ENCODE results near the gene TRAF7.

TRAF7 gene

GRCh38 chr16:2163211-2163881 lies 7.8 kb downstream of the TRAF7 start:
- Histone ChIP-seq H3K4me2 (ENCODE audit: low read depth, low read length, poor library complexity, severe bottlenecking) (no peak overlapping the region), H2AFZ (ENCODE audit: low read length) (no peak overlapping the region), H3K9ac (ENCODE audit: low read depth, low read length, poor library complexity, severe bottlenecking) (no peak overlapping the region), H3F3A (ENCODE audit: low read depth) (no peaks in the 10 kb centered on the region), H3K36me3 (ENCODE audit: insufficient read depth, low read length) (no peaks in the 10 kb centered on the region), H3K4me1 (ENCODE audit: insufficient read depth, low read length, poor library complexity, severe bottlenecking) (no peaks in the 10 kb centered on the region), H3K27me3 (ENCODE audit: insufficient read depth, low read length, poor library complexity, severe bottlenecking) (no peaks in the 10 kb centered on the region), H4K20me1 (ENCODE audit: insufficient read depth, low read length, poor library complexity, severe bottlenecking) (peaks cover 6% of the 10 kb centered on the region), H3K4me3 (ENCODE audit: low read length, poor library complexity, severe bottlenecking) (no peak overlapping the region), H3K9me2 (replicated peaks; ENCODE audit: low read depth, low read length) (no peaks in the 10 kb centered on the region), H3K9me3 (ENCODE audit: insufficient read depth, low read depth, low read length) (no peaks in the 10 kb centered on the region), H3K79me2 (ENCODE audit: insufficient read depth, low read length) (peaks cover 45% of the 10 kb centered on the region; the same call in 1 of the 2 replicates)
- TF ChIP-seq, protein P1, sequence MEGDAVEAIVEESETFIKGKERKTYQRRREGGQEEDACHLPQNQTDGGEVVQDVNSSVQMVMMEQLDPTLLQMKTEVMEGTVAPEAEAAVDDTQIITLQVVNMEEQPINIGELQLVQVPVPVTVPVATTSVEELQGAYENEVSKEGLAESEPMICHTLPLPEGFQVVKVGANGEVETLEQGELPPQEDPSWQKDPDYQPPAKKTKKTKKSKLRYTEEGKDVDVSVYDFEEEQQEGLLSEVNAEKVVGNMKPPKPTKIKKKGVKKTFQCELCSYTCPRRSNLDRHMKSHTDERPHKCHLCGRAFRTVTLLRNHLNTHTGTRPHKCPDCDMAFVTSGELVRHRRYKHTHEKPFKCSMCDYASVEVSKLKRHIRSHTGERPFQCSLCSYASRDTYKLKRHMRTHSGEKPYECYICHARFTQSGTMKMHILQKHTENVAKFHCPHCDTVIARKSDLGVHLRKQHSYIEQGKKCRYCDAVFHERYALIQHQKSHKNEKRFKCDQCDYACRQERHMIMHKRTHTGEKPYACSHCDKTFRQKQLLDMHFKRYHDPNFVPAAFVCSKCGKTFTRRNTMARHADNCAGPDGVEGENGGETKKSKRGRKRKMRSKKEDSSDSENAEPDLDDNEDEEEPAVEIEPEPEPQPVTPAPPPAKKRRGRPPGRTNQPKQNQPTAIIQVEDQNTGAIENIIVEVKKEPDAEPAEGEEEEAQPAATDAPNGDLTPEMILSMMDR (conservative IDR thresholded peaks at IDR 0.05; ENCODE audit: low read length): no peak
- no peak for TF ChIP-seq EZH2phosphoT487 (IDR thresholded peaks at IDR 0.05; ENCODE audit: borderline replicate concordance)

DNA sequence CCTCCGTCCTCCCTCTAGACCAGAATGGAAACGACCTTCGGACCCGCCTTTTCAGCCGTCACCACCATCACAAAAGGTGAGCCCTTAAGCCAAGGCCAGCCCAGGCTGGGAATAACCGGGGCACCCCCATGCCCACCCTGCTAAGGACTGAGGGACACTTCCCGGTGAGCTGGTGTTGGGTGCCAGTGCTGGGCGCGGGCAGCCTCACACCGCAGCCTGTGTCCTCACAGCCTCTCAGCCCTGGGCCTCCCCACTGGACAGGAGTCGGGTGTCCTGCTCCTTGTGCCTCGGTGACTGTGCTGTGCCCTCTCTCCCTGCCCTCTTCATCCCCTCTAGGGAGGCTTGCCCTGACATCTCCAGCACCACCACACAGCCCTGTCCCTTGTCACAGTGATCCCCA lies 10.3 kb downstream of the TRAF7 start:
- Histone ChIP-seq H3K9me2 (replicated peaks; ENCODE audit: low read depth, low read length) (no peaks in the 10 kb centered on the region), H3K4me1 (ENCODE audit: insufficient read depth, low read length, poor library complexity, severe bottlenecking) (no peaks in the 10 kb centered on the region), H3F3A (ENCODE audit: low read depth) (no peaks in the 10 kb centered on the region), H3K79me2 (ENCODE audit: insufficient read depth, low read length) (peaks cover 26% of the 10 kb centered on the region; the same call in 1 of the 2 replicates), H4K20me1 (ENCODE audit: insufficient read depth, low read length, poor library complexity, severe bottlenecking) (no peaks in the 10 kb centered on the region), H3K4me2 (ENCODE audit: low read depth, low read length, poor library complexity, severe bottlenecking) (no peak overlapping the region), H2AFZ (ENCODE audit: low read length) (no peak overlapping the region), H3K9me3 (ENCODE audit: insufficient read depth, low read depth, low read length) (no peaks in the 10 kb centered on the region), H3K36me3 (ENCODE audit: insufficient read depth, low read length) (no peaks in the 10 kb centered on the region), H3K27me3 (ENCODE audit: insufficient read depth, low read length, poor library complexity, severe bottlenecking) (no peaks in the 10 kb centered on the region), H3K9ac (ENCODE audit: low read depth, low read length, poor library complexity, severe bottlenecking) (no peak overlapping the region), H3K4me3 (ENCODE audit: low read length, poor library complexity, severe bottlenecking) (no peak overlapping the region)
- no peak for TF ChIP-seq EZH2phosphoT487 (IDR thresholded peaks at IDR 0.05; ENCODE audit: borderline replicate concordance)
- TF ChIP-seq, protein P1 (conservative IDR thresholded peaks at IDR 0.05; ENCODE audit: low read length): no peak

GRCh38 chr16:2166263-2167067 lies 10.9 kb downstream of the TRAF7 start:
- Histone ChIP-seq H3K9me3 (ENCODE audit: insufficient read depth, low read depth, low read length) (no peaks in the 10 kb centered on the region), H3K79me2 (ENCODE audit: insufficient read depth, low read length) (peaks cover 23% of the 10 kb centered on the region; the same call in 1 of the 2 replicates), H3F3A (ENCODE audit: low read depth) (no peaks in the 10 kb centered on the region), H2AFZ (ENCODE audit: low read length) (no peak overlapping the region), H3K4me3 (ENCODE audit: low read length, poor library complexity, severe bottlenecking) (no peak overlapping the region), H3K4me1 (ENCODE audit: insufficient read depth, low read length, poor library complexity, severe bottlenecking) (no peaks in the 10 kb centered on the region), H3K9ac (ENCODE audit: low read depth, low read length, poor library complexity, severe bottlenecking) (no peak overlapping the region), H3K9me2 (replicated peaks; ENCODE audit: low read depth, low read length) (no peaks in the 10 kb centered on the region), H3K27me3 (ENCODE audit: insufficient read depth, low read length, poor library complexity, severe bottlenecking) (no peaks in the 10 kb centered on the region), H3K36me3 (ENCODE audit: insufficient read depth, low read length) (no peaks in the 10 kb centered on the region), H4K20me1 (ENCODE audit: insufficient read depth, low read length, poor library complexity, severe bottlenecking) (no peaks in the 10 kb centered on the region), H3K4me2 (ENCODE audit: low read depth, low read length, poor library complexity, severe bottlenecking) (no peak overlapping the region)
- no peak for TF ChIP-seq EZH2phosphoT487 (IDR thresholded peaks at IDR 0.05; ENCODE audit: borderline replicate concordance)
- TF ChIP-seq, protein P1 (conservative IDR thresholded peaks at IDR 0.05; ENCODE audit: low read length): no peak
